Activated CD4-positive, CD25-positive, alpha-beta regulatory T cell treated with anti-CD3 and anti-CD28 coated beads, Interleukin-2, amount 50 U/mL, for 16 hours (primary cell): ENCODE results near the gene STMN3.
"Not testable (repeated sequence)": the region's sequence is repeated elsewhere in the genome, so short reads cannot be mapped to it uniquely, and the experiment has no call there.

Experiments
- DNase-seq: peaks from one replicate; pipeline ENCODE4 v3.0.0-alpha.2; 2020; ENCODE audit warnings: low read depth, low spot score

The STMN3 gene

DNA sequence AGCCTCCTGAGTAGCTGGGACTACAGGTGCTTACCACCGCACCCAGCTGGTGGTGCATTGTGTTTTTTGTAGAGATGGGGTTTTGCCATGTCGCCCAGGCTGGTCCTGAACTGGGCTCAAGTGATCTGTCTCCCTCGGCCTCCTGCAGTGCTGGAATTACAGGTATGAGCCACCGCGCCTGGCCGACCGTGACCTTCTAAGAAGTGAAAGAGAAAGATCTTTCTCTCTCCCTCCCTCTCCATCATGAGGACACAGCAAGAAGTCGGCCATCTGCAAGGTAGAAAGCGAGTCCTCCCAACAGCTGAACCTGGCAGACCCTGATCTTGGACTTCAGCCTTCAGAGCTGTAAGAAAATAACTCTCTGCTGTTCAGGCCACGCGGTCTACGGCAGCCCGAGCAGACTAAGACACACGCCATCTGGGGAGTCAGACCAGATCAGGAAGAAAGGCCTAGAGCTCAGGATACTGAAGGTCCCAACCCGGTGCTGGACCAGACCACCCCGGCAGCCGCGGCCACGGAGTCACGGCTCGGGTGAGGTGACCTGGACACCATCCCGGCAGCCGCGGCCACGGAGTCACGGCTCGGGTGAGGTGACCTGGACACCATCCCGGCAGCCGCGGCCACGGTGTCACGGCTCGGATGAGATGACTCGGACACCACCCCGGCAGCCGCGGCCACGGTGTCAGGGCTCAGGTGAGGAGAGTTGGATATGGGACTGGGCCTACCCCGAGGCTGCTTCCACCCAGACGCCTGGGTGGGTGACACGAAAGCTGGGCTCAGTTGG, 35.9 kb downstream of the STMN3 start:
- no peak for DNase-seq

GRCh38 chr20:63613863-63614594, 39.2 kb downstream of the STMN3 start:
- not testable (repeated sequence) for DNase-seq

GRCh38 chr20:63612276-63612931, 40.8 kb downstream of the STMN3 start:
- DNase-seq, result no peak

GRCh38 chr20:63611646-63612045, 41.6 kb downstream of the STMN3 start:
- no peak for DNase-seq

DNA sequence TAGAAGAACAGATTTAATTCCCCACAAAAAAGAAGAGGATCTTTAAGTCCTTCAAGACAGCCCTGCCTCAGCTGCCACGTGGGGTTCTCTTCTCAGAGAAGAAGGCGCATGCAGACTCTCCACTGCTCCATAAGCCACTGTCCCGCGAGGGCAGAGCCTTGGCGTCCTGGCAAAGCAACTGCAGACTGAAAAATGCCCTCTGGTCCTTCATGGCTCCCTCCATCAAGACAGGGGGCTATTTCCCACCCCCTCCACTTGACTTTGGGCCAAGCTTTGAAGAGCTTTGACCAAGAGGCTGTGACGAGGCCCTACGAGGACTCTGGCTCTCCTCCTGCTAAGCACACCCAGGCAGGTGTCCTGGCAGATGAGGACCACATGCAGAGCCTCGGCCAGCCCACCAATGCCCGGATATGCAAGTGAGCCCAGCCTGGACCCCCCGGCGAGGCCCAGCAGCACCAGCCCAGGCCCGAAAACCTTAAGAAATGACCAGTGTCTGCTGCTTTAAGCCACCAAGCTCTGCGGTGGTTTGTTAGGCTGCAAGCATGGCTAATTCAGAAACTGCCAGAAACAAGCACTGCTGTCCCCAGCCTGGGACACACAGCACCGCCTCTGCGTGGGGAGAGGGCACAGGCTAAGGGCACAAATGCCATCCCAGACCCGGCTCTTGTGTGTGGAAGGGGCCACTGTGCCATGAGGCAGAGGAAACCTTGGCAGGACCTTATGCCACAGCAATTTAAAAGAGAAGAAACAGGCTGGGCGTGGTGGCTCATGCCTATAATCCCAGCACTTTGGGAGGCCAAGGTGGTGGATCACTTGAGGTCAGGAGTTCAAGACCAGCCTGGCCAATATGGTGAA, 42.4 kb downstream of the STMN3 start:
- DNase-seq, result no peak

DNA sequence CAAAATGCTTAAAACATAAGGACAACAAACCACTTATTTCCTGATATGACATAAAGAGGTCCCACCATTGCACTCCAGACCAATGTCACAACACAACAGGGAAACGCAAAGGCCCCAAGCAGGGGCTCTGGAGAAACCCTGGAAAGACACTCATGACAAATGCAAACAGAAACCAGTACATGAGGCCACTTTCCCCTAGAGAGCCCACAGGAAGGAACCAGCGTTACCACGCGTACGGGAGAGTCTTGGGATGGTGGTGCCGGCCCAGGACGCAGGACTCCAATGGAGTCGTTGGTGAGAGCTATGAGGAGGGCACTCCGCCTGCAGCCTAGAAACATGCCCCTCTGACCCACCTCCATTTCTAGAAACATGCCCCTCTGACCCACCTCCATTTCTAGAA, 46.5 kb downstream of the STMN3 start:
- no peak for DNase-seq

GRCh38 chr20:63602321-63602720, 50.9 kb downstream of the STMN3 start:
- no peak for DNase-seq

GRCh38 chr20:63601679-63602078, 51.5 kb downstream of the STMN3 start:
- not testable (repeated sequence) for DNase-seq

- no peak for DNase-seq
Observed at GRCh38 chr20:63599396-63600050, 53.7 kb downstream of the STMN3 start.

DNA sequence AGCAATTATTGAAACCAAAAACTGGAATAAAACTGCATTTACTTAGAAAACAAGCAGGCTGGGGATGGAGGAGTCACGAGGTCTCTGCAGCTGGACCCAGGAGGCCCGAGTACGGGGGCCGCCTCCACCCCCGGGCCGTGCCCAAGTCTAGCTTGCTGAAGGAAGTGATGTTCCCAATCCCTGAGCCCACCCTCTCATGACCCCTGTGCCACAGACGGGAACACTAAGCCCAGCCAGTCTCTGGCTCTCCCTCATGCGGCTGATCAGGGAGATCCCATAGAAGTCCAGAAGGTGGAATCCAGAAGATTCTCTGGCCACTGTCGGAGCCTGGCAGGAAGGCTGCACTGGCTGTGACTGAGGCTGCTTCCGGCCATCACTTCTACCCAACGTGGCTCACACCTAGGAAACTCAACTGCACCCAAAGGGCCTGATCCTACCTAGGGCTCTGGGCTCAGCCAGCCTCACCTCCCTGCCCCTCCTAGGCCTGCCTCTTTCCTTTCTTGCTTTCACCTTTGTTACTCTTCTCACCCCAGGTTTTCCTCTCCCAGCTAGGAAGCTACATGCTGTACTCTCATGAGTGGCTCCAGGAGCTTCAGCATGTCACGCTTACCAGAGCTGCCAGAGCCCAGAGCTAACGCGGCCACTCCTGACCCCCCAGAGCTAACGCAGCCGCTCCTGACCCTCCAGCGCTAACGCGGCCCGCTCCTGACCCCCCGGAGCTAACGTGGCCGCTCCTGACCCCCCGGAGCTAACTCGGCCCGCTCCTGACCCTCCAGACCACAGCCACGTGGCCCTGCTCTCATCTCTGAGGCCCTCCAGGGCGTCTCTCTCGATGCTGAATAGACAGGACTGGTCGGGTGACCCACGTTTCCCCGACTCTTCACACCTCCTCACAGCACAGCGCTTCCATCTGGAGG, 54.5 kb downstream of the STMN3 start:
- DNase-seq, result no peak

GRCh38 chr20:63597651-63598478, 55.4 kb downstream of the STMN3 start:
- DNase-seq, result no peak

- DNase-seq, result no peak
Observed at GRCh38 chr20:63596423-63596822, 56.8 kb downstream of the STMN3 start.

GRCh38 chr20:63595416-63596127, 57.7 kb downstream of the STMN3 start:
- no peak for DNase-seq

DNA sequence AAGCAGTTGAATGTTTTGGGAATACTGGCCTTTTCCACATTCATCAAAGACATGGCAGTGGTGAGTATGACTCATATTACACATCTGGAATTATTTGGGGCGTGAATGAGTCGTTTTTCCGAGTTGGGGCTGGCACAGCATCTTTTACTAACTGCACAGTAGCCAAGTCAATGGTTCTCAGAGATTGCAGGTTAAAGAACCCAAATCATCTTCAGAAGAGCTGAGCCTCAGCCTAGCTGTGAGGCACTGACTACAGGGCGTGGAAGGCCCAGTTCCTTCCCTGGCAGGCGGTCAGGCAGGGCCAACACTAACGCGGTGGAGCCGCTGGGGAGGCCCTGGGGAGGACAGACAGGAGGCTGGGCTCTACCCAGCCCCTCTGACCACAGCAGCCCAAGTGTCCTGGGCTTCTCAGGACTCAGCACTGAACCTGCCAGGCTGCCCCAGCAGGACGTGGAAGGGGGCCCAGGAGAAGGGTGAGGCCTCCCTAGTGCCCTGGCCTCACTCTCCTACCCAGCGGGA, 59.1 kb downstream of the STMN3 start:
- DNase-seq, result no peak

DNA sequence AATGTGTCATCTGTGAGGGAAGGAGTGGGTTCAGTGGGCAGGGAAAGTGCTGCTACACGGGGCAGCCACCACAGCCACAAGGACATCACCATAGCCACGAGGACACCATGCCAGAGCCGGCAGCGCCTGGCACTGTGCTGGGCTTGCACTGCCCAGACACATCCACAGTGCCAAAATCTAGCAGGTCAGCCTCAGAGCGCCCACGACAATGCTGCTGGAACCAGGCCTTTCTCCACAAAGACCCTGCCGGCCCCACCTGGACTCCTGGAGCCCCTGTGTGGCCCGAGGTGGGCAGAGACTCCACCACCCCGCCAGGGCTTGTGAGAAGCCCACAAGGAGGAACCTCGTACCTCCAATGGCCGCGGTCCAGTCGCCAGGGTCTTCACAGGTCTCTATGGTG, 60.6 kb downstream of the STMN3 start:
- DNase-seq, result no peak

GRCh38 chr20:63591786-63592355, 61.4 kb downstream of the STMN3 start:
- no peak for DNase-seq

- no peak for DNase-seq
Observed at GRCh38 chr20:63591147-63591533, 62.1 kb downstream of the STMN3 start.
